ENCODE data around the gene ZCCHC4. TPM values are rescaled to one million over a fixed set of nuclear protein-coding genes. Genes with fewer than 3 reads are reported as not detected.
A peak's percentile ranks its signal among the peaks of the same experiment; 100 is the strongest.

The ZCCHC4 gene
- total and polyA plus RNA-seq, 2 of the 4 experiments (the other 2 are of a cell fraction), result 7.9 to 8.1 TPM

DNA sequence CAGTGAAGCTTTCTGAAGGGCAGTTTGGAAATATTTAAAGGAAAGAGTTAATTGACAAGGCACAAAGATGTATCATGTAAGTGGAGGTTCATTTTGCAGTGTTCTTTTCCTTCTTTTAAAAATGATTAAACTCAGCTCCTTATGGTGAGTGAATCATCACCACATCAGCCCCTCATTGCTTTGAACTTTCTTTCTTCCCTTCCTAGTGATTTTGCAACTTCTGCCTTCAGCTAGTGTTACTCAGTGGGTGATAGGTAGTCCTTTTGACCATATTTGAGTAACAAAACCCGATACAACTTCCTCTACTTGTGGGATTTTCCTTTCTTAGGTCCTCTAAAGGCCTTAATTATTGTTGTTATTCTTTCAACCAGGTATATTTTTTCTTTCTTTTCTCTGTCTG, 8.2 kb downstream of the ZCCHC4 start:
- no peak overlapping the region; a peak in 2 of 4 replicates for H4K8ac ChIP-seq (ENCODE audit: low read depth in 2 of 2, low read length in 2 of 2)

More for the DNA sequence above, 8.2 kb downstream of the ZCCHC4 start:
- ChIA-PET CTCF (interaction anchor here (0.6 to 2.5 kb wide), 2 partner anchors 8 to 87 kb away, joined by 3 to 18 read pairs; partner anchors contain the start of gene ZCCHC4), POLR2A (ENCODE audit: unreplicated experiment) (no interaction called here)
- 0 out of 2 replicates have a peak overlapping the region, but pooled peaks have one; percentile 34 for H3K27ac ChIP-seq (ENCODE audit: insufficient read depth, low read length)
- H3K9ac ChIP-seq (ENCODE audit: low read depth, low read length), result no peak overlapping the region
- H2BK20ac ChIP-seq (ENCODE audit: low read depth, low read length), result no peak overlapping the region
- no peak overlapping the region for H3K4me3 ChIP-seq (ENCODE audit: insufficient read depth, low read depth, low read length)
- in situ Hi-C loops (cut with MboI; ENCODE audit: low sequenced_read_pairs), result no loop called here
- BruUV-seq (replicated peaks), result no TSS peak
- H4K5ac ChIP-seq (ENCODE audit: low read depth, low read length), result peak overlapping the region; percentile 51; the same call in 1 of the 2 replicates
- peak overlapping the region; percentile 80 for H2BK5ac ChIP-seq (ENCODE audit: low read depth, low read length, poor library complexity, severe bottlenecking)
- no peak overlapping the region for H3K23ac ChIP-seq (ENCODE audit: low read depth, low read length)
- peak; percentile 92 for DNase-seq
- H3K14ac ChIP-seq (replicated peaks; ENCODE audit: low read depth, low read length), result peak overlapping the region; percentile 58; the same call in 1 of the 2 replicates
- peak overlapping the region; percentile 89 for H3K4me2 ChIP-seq (ENCODE audit: low read depth, low read length)
- no peak overlapping the region for H2AK9ac ChIP-seq (replicated peaks; ENCODE audit: low read depth, low read length, poor library complexity)
- no peak overlapping the region for H3K56ac ChIP-seq (ENCODE audit: extremely low read depth, insufficient read depth, low read length)
- dilution Hi-C loops (cut with HindIII; ENCODE audit: low sequenced_read_pairs, unreplicated experiment), result no loop called here
- H4K91ac ChIP-seq (ENCODE audit: insufficient read depth, low read depth, low read length), result no peak overlapping the region
- H2BK120ac ChIP-seq (ENCODE audit: low read depth, low read length), result no peak overlapping the region
- intact Hi-C loops (cut with micrococcal nuclease), result no loop called here
- no peaks in the 10 kb centered on the region for H3K27me3 ChIP-seq (ENCODE audit: control insufficient read depth, insufficient read depth, low read length)
- H4K20me1 ChIP-seq (ENCODE audit: insufficient read depth, low read length), result no peaks in the 10 kb centered on the region
- peaks cover 4% of the 10 kb centered on the region for H3K9me1 ChIP-seq (ENCODE audit: insufficient read depth, low read length)
- H3K36me3 ChIP-seq (ENCODE audit: control insufficient read depth, insufficient read depth, low read length), result peaks cover 5% of the 10 kb centered on the region; the same call in 1 of the 2 replicates
- H3K4me1 ChIP-seq (ENCODE audit: control insufficient read depth, insufficient read depth, low read length), result peaks cover 5% of the 10 kb centered on the region
- no peak overlapping the region for H3K4ac ChIP-seq (ENCODE audit: low read depth, low read length)
- H3K18ac ChIP-seq (ENCODE audit: low read depth, low read length), result peak overlapping the region; percentile 59; the same call in 1 of the 2 replicates
- no peak overlapping the region for H2BK15ac ChIP-seq (ENCODE audit: low read depth, low read length)
- no peak overlapping the region for H2AK5ac ChIP-seq (ENCODE audit: low read depth, low read length)
- peaks cover 10% of the 10 kb centered on the region in 2 experiments for H3K79me1 ChIP-seq (ENCODE audit: low read depth in 1 of 2, low read length in 2 of 2)
- peak; percentile 96 for ATAC-seq (ENCODE audit: low read depth)
- H2AFZ ChIP-seq (replicated peaks; ENCODE audit: low read length, poor library complexity), result no peak overlapping the region
- WGBS, 2 experiments (ENCODE audit: extremely low coverage in 2 of 2, insufficient read length in 1 of 2), result no CpG with 5 or more reads among the region's 1 CpG
- no peaks in the 10 kb centered on the region for H3K9me3 ChIP-seq (ENCODE audit: control insufficient read depth, insufficient read depth, low read length)
- TF ChIP-seq FOS (IDR thresholded peaks at IDR 0.05; ENCODE audit: low read depth, low read length), result peak; percentile 39; the same call in 1 of the 2 replicates
- TF ChIP-seq MAZ (IDR thresholded peaks at IDR 0.05; ENCODE audit: borderline replicate concordance, low read depth, low read length), result no peak
- no peak for TF ChIP-seq RAD21 (IDR thresholded peaks at IDR 0.05; ENCODE audit: low read length)
- no peak for TF ChIP-seq CHD1 (IDR thresholded peaks at IDR 0.05; ENCODE audit: low read depth, low read length)
- TF ChIP-seq CEBPB (IDR thresholded peaks at IDR 0.05; ENCODE audit: low read depth, low read length), result peak; percentile 98
- TF ChIP-seq BHLHE40 (IDR thresholded peaks at IDR 0.05; ENCODE audit: low read depth, low read length), result no peak
- no peak for TF ChIP-seq SMC3 (IDR thresholded peaks at IDR 0.05; ENCODE audit: low read depth, low read length)
- TF ChIP-seq MXI1 (IDR thresholded peaks at IDR 0.05; ENCODE audit: borderline replicate concordance, low read depth, low read length), result no peak

Measured in IMR-90 (cell line).